ENCODE measurements around the gene TRAPPC6A.

DNA sequence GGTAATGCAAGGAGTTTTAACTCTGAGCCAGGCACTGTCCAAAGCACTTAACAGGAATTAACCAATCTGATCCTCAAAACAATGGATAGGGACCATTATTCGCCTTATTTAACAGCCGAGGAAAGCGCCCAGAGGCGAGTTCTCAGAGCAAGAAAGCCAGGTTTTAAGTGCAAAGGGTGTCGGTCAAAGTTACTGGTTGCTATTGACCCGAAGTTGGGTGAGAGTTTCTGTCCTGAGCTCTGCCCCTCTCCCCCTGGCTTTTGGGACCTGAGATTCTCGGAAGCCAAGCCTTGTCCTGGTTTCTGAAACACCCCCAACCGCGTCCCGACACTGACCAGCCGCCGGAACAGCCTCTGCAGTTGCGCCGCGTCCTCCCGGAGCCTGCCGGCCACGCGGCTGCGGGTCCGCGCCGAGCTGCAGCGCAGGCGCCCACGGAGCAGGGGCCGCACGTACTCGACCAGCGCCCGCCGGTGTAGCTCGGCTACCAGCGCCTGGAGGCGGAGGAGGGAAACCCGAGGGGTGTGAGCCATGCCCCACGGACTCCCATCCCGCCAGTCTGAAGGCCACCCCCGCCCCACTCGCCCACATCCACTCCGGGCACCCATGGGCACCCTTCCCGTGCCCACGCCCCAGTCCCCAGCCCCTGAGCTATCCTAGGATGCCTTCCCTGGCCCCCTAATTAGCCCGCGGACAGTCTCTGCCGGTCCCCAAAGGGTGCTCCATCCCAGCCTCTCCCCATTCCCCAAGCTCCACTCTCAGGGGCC is 39.3 kb upstream of the TRAPPC6A start:
- TF ChIP-seq, protein P1, sequence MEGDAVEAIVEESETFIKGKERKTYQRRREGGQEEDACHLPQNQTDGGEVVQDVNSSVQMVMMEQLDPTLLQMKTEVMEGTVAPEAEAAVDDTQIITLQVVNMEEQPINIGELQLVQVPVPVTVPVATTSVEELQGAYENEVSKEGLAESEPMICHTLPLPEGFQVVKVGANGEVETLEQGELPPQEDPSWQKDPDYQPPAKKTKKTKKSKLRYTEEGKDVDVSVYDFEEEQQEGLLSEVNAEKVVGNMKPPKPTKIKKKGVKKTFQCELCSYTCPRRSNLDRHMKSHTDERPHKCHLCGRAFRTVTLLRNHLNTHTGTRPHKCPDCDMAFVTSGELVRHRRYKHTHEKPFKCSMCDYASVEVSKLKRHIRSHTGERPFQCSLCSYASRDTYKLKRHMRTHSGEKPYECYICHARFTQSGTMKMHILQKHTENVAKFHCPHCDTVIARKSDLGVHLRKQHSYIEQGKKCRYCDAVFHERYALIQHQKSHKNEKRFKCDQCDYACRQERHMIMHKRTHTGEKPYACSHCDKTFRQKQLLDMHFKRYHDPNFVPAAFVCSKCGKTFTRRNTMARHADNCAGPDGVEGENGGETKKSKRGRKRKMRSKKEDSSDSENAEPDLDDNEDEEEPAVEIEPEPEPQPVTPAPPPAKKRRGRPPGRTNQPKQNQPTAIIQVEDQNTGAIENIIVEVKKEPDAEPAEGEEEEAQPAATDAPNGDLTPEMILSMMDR (conservative IDR thresholded peaks at IDR 0.05; ENCODE audit: low read depth, low read length) = no peak
- TF ChIP-seq EZH2 (IDR thresholded peaks at IDR 0.05; ENCODE audit: low read length, unreplicated experiment) (no peak), EZH2phosphoT487 (IDR thresholded peaks at IDR 0.05; ENCODE audit: borderline replicate concordance, low read length) (no peak)
